Small intestine (tissue), 7 donors: ENCODE data around the gene STOML1. TPM values are rescaled to one million over a fixed set of nuclear protein-coding genes. Genes with fewer than 3 reads are reported as not detected.

Experiments used
- DNase-seq, 2 donors: peaks; one replicate each; pipeline versions ENCODE4 v3.0.0 to v3.0.0-alpha.2; 2013
- FAIRE-seq: peaks from 2 replicates; lab custom pipeline; 2012; peaks lifted over from hg19 to GRCh38; lab: Jason Lieb, UNC
- H3K27ac ChIP-seq, 3 donors: one replicate each; pipeline ENCODE4 v1.5.1; 2013; ENCODE audit warnings: low read length in 2 of 3, mild to moderate bottlenecking in 2 of 3, control low read depth in 1 of 3, inconsistent platforms in 1 of 3, low read depth in 1 of 3, moderate library complexity in 1 of 3
- H3K27me3 ChIP-seq, 3 donors: one replicate each; pipeline ENCODE4 v1.6.1; 2013; ENCODE audit warnings: low read length in 3 of 3, inconsistent platforms in 1 of 3; ENCODE audit not compliant: control insufficient read depth in 3 of 3, insufficient read depth in 3 of 3
- H3K36me3 ChIP-seq, 3 donors: one replicate each; pipeline ENCODE4 v1.6.1; 2013; ENCODE audit warnings: low read length in 3 of 3, inconsistent platforms in 1 of 3, low read depth in 1 of 3, mild to moderate bottlenecking in 1 of 3, moderate library complexity in 1 of 3; ENCODE audit not compliant: control insufficient read depth in 3 of 3, insufficient read depth in 2 of 3
- H3K4me1 ChIP-seq, 3 donors: one replicate each; pipeline ENCODE4 v1.6.1; 2013; ENCODE audit warnings: low read length in 2 of 3, inconsistent platforms in 1 of 3, low read depth in 1 of 3, mild to moderate bottlenecking in 1 of 3, moderate library complexity in 1 of 3; ENCODE audit not compliant: control insufficient read depth in 3 of 3, insufficient read depth in 2 of 3
- H3K4me3 ChIP-seq, 3 donors: one replicate each; pipeline ENCODE4 v1.5.1; 2013; ENCODE audit warnings: low read length in 3 of 3, control low read depth in 1 of 3, inconsistent platforms in 1 of 3, low read depth in 1 of 3, mild to moderate bottlenecking in 1 of 3, moderate library complexity in 1 of 3
- H3K9me3 ChIP-seq, 2 donors: one replicate each; pipeline ENCODE4 v1.6.1; 2013; ENCODE audit warnings: low read depth in 1 of 2, low read length in 1 of 2; ENCODE audit not compliant: control insufficient read depth in 2 of 2, insufficient read depth in 1 of 2
- WGBS, 3 donors: extraction: QIAGEN DNeasy Blood & Tissue Kit; methylation state at CpG; one replicate each; pipeline ENCODE4 v1.1.7; 2013; 5-methylcytosine and 5-hydroxymethylcytosine counted together
- polyA plus RNA-seq, 4 donors: library from polyadenylated mRNA; stranded (reverse) in 3 of 4; unstranded in 1 of 4; fragments of 200-250 nt in 3 of 4; fragments of 120-200 nt in 1 of 4; gene quantifications; one replicate each; pipeline versions ENCODE4 v1.2.1 to v1.2.3, GENCODE V29; 2013
- donor health status: healthy with polysubstance abuse.
- donor health status: control.
- donor health status: control.
- donor health status: Bipolar disorder and iron deficiency.
- donor health status: healthy.

STOML1 gene
- polyA plus RNA-seq, 4 donors, result 7.8 to 22.1 (median 8.7) TPM

- Histone ChIP-seq H3K4me1 (peaks cover 0 to 15% (median 2%) of the 10 kb centered on the region in 3 donors), H3K36me3 (peaks cover 0 to 6% (median 0%) of the 10 kb centered on the region in 3 donors), H3K27me3 (no peaks in the 10 kb centered on the region), H3K9me3 (no peaks in the 10 kb centered on the region), H3K27ac (no peak overlapping the region), H3K4me3 (no peak overlapping the region)
- DNase-seq (no peak), FAIRE-seq (no peak)
- WGBS, 3 donors, result 81 to 90% (median 81%) methylated on average over 10 of the region's 10 CpGs
Observed at GRCh38 chr15:73952913-73953750, 39.0 kb downstream of the STOML1 start.

DNA sequence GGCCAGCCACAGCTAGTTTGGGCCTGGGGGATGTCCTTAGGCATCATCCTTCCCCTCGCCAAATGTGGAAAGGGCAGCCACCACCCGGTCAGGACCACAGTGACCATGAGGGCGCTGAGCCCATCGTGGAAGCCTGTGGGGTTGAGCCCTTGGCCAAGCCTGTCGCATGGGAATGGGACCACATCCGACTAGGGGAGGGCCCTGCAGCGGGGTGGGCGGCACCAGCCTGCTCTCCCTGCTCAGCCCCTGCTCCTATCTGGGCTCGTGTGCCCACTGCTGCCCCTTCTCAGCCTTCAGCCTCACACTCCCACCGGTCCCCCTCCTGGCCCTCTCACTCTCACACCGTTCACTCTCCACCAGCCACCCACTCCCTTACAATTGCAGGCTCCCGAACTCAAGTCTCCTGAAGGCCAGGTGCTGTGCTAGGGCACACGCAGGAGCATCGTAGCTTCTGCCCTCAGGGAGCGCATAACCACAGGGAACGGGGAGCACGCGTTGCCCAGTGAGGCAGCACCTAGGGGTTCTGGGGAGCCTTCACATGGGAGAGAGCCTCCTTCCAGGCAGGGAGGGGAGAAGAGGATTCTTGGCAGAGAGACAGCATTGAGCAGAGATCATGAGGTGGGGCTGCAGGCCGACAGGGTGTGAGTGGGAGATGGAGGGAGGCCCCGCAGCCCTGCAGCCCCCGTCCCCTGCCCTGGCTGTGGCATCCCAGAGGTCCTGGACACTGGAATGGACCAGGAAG, 39.8 kb downstream of the STOML1 start:
- H3K27me3 ChIP-seq, result no peaks in the 10 kb centered on the region
- no peaks in the 10 kb centered on the region for H3K9me3 ChIP-seq
- peaks cover 0 to 15% (median 2%) of the 10 kb centered on the region in 3 donors for H3K4me1 ChIP-seq
- H3K36me3 ChIP-seq, result peaks cover 0 to 6% (median 0%) of the 10 kb centered on the region in 3 donors
- 83 to 92% (median 90%) methylated on average over 21 of the region's 21 CpGs for WGBS, 3 donors
- no peak overlapping the region for H3K4me3 ChIP-seq
- no peak for FAIRE-seq
- no peak for DNase-seq
- peak overlapping the region in 2 of 3 donors; percentile 87 to 94 for H3K27ac ChIP-seq

DNA sequence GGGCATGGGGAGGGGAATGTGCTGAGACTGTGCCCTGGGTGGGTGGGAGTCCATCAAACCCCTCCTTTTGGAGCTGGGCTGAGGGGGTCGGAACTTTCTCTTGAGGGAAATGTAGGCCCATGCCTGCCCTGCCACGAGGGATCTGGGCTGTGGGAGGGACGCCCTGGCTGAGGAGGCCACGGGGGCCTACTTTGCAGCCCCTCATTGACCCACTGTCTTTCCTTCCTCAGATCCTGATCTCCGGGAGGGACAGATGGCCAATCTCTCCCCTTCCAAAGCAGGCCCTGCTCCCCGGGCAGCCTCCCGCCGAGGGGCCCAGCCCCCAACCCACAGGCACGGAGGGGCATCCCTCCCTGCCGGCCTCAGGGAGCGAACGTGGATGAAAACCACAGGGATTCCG, 40.5 kb downstream of the STOML1 start:
- peaks cover 0 to 15% (median 2%) of the 10 kb centered on the region in 3 donors for H3K4me1 ChIP-seq
- H3K36me3 ChIP-seq, result peaks cover 0 to 6% (median 0%) of the 10 kb centered on the region in 3 donors
- peak overlapping the region; percentile 45 to 94 (median 87) for H3K27ac ChIP-seq
- DNase-seq, result no peak
- H3K27me3 ChIP-seq, result no peaks in the 10 kb centered on the region
- no peaks in the 10 kb centered on the region for H3K9me3 ChIP-seq
- H3K4me3 ChIP-seq, result no peak overlapping the region
- FAIRE-seq, result no peak
- 61 to 77% (median 71%) methylated on average over 12 to 13 of the region's 13 CpGs for WGBS, 3 donors

DNA sequence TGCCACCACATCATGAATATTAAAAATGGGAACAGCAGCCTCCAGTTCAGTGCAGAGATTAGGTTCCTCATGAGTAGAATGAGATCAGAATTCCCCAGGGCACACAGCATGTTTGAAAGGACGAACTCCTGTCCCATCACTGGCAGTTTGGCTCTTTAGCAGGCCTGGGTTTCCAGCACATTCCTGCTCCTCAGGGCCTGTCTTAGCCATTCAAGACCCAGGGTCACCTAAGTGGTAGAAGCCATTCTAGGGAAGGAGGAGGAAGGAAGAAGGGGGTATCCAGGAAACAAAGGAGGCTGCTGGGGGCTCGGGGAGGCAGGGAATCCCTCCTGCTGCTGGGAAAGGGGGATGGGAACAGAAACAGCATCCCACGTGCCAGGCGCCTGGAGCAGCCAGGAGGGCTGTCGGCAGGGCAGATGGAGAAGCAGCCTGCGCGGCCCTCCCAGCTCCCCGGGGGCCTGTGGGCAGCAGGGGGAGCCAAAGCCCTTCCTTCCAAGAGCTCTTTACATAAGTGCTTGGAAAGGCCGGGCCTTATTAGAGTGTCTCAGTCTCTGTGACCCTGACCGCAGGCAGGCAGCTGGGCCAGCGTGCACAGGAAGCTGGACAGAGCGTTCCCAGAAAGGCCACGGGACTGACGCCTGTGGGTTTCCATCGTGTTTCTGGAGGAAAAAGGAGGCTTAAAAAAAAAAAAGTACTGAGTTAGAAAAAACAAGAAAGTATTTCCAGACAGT, 41.1 kb downstream of the STOML1 start:
- Histone ChIP-seq H3K27ac (peak overlapping the region in 2 of 3 donors; percentile 87 to 94), H3K9me3 (no peaks in the 10 kb centered on the region), H3K27me3 (no peaks in the 10 kb centered on the region), H3K4me1 (peaks cover 0 to 15% (median 2%) of the 10 kb centered on the region in 3 donors), H3K4me3 (no peak overlapping the region), H3K36me3 (peaks cover 0 to 6% (median 0%) of the 10 kb centered on the region in 3 donors)
- DNase-seq, result peak; percentile 61 to 88
- FAIRE-seq, result no peak
- 13 to 20% (median 18%) methylated on average over 15 of the region's 15 CpGs for WGBS, 3 donors

DNA sequence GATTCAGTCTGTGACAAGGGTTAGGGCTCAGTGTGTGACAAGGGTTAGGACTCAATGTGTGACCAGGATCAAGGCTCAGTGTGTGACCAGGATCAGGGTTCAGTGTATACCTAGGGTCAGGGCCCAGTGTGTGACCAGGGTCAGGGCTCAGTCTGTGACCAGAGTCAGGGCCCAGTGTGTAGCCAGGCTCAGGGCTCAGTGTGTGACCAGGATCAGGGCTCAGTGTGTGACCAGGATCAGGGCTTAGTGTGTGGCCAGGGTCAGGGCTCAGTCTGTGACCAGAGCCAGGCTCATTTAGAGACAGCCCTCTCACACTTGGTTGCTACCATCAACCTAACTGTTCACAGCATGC, 41.6 kb downstream of the STOML1 start:
- Histone ChIP-seq H3K27ac (peak overlapping the region in 1 of 3 donors; percentile 87), H3K9me3 (no peaks in the 10 kb centered on the region), H3K4me1 (peaks cover 0 to 15% (median 2%) of the 10 kb centered on the region in 3 donors), H3K36me3 (peaks cover 0 to 6% (median 0%) of the 10 kb centered on the region in 3 donors), H3K27me3 (no peaks in the 10 kb centered on the region), H3K4me3 (no peak overlapping the region)
- FAIRE-seq (no peak), DNase-seq (no peak)

GRCh38 chr15:73949496-73949895, 42.6 kb downstream of the STOML1 start:
- DNase-seq (no peak), FAIRE-seq (no peak)
- WGBS, 3 donors, result 88 to 90% (median 89%) methylated on average over 10 of the region's 10 CpGs
- no peak overlapping the region for H3K4me3 ChIP-seq
- peaks cover 0 to 6% (median 0%) of the 10 kb centered on the region in 3 donors for H3K36me3 ChIP-seq
- no peaks in the 10 kb centered on the region for H3K27me3 ChIP-seq
- peaks cover 0 to 15% (median 2%) of the 10 kb centered on the region in 3 donors for H3K4me1 ChIP-seq
- no peak overlapping the region for H3K27ac ChIP-seq
- no peaks in the 10 kb centered on the region for H3K9me3 ChIP-seq

DNA sequence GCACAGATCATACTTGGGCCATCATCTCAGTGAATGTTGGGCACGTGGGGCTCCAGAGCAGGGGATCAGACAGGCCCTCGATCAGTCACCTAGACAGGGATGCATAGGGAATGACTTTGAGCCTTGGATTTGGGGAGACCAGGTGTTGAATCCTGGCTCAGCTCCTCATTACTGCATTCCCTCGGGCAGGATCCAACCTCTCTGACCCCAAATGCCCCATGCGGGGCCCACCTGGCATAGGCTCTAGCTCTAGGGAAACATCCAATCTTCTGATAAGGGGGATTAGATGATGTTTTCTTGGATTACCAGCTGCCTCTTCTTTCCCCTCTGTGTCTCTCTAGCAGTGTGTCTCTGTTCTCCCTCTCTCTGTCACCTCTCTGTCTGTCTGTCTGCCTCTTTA, 43.1 kb downstream of the STOML1 start:
- WGBS, 3 donors, result 73 to 77% (median 74%) methylated on average over 4 of the region's 4 CpGs
- Histone ChIP-seq H3K4me1 (peaks cover 0 to 20% (median 2%) of the 10 kb centered on the region in 3 donors), H3K9me3 (no peaks in the 10 kb centered on the region), H3K27ac (no peak overlapping the region), H3K4me3 (no peak overlapping the region), H3K36me3 (peaks cover 0 to 6% (median 0%) of the 10 kb centered on the region in 3 donors), H3K27me3 (no peaks in the 10 kb centered on the region)
- FAIRE-seq, result no peak
- DNase-seq, result no peak

GRCh38 chr15:73948396-73948795, 43.7 kb downstream of the STOML1 start:
- peaks cover 0 to 6% (median 0%) of the 10 kb centered on the region in 3 donors for H3K36me3 ChIP-seq
- peaks cover 0 to under 1% of the 10 kb centered on the region in 2 donors for H3K9me3 ChIP-seq
- H3K4me1 ChIP-seq, result peaks cover 0 to 20% (median 2%) of the 10 kb centered on the region in 3 donors
- H3K27me3 ChIP-seq, result no peaks in the 10 kb centered on the region
- FAIRE-seq, result no peak
- 92 to 96% (median 95%) methylated on average over 4 of the region's 4 CpGs for WGBS, 3 donors
- no peak for DNase-seq
- H3K4me3 ChIP-seq, result no peak overlapping the region
- no peak overlapping the region for H3K27ac ChIP-seq
